ENCODE measurements around the gene SOWAHB. TPM values are rescaled to one million over a fixed set of nuclear protein-coding genes. Genes with fewer than 3 reads are reported as not detected.

The SOWAHB gene
- total and polyA plus RNA-seq, 4 donors: 2.5 to 30.5 (median 10.1) TPM

DNA sequence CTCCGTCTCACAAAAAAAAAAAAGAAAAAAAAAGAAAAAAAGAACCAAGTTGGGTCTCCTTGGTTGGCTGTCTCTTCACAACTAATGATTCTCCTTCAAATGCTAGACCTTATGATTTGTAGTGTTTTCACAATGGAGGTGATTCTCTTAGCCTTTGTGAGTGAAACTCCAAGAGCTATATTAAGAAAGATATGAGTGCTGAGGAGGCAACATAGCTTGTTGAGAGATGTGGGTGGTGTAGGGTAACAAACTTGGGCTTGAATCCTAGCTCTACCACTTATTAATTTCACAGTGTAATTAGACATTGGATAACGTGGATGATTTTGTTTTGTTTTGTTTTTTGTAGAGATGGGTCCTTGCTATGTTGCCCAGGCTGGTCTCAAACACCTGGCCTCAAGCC is 41.2 kb upstream of the SOWAHB start:
- TF ChIP-seq, protein P1, sequence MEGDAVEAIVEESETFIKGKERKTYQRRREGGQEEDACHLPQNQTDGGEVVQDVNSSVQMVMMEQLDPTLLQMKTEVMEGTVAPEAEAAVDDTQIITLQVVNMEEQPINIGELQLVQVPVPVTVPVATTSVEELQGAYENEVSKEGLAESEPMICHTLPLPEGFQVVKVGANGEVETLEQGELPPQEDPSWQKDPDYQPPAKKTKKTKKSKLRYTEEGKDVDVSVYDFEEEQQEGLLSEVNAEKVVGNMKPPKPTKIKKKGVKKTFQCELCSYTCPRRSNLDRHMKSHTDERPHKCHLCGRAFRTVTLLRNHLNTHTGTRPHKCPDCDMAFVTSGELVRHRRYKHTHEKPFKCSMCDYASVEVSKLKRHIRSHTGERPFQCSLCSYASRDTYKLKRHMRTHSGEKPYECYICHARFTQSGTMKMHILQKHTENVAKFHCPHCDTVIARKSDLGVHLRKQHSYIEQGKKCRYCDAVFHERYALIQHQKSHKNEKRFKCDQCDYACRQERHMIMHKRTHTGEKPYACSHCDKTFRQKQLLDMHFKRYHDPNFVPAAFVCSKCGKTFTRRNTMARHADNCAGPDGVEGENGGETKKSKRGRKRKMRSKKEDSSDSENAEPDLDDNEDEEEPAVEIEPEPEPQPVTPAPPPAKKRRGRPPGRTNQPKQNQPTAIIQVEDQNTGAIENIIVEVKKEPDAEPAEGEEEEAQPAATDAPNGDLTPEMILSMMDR (IDR thresholded peaks at IDR 0.05; ENCODE audit: low read depth, low read length, missing input control): no peak
- no peak for TF ChIP-seq ZBTB33 (IDR thresholded peaks at IDR 0.05)
- 90% methylated on average over 2 of the region's 2 CpGs for WGBS
- Histone ChIP-seq H3K4me3 (ENCODE audit: low read depth in 1 of 3, low read length in 3 of 3) (no peak overlapping the region), H3K36me3 (ENCODE audit: control insufficient read depth in 4 of 4, insufficient read depth in 3 of 4, low read depth in 1 of 4, low read length in 3 of 4) (no peaks in the 10 kb centered on the region), H3K27me3 (ENCODE audit: control insufficient read depth in 4 of 4, insufficient read depth in 4 of 4, low read length in 3 of 4) (no peaks in the 10 kb centered on the region), H3K9ac (ENCODE audit: low read depth in 1 of 2, low read length in 2 of 2) (no peak overlapping the region), H3K4me1 (ENCODE audit: control insufficient read depth in 4 of 4, insufficient read depth in 4 of 4, low read length in 3 of 4) (no peaks in the 10 kb centered on the region), H3K9me3 (ENCODE audit: control insufficient read depth in 4 of 4, low read length in 3 of 4) (peaks cover 0 to 2% (median 0%) of the 10 kb centered on the region in 4 donors), H3K27ac (ENCODE audit: low read depth in 1 of 2, low read length in 2 of 2) (no peak overlapping the region)
- no peak for DNase-seq (ENCODE audit: low spot score)

GRCh38 chr4:76931576-76932276 is 33.8 kb upstream of the SOWAHB start:
- TF ChIP-seq GABPA (IDR thresholded peaks at IDR 0.05 in 1 of 2, conservative IDR thresholded peaks at IDR 0.05 in 1 of 2) (peak in 1 of 2 donors; percentile 35), RAD21 (IDR thresholded peaks at IDR 0.05) (peak; percentile 54 to 67), RXRA (IDR thresholded peaks at IDR 0.05) (peak; percentile 61 to 88), SP1 (IDR thresholded peaks at IDR 0.05) (peak; percentile 89), HNF4A (conservative IDR thresholded peaks at IDR 0.05) (peak; percentile 89 to 90), YY1 (IDR thresholded peaks at IDR 0.05) (peak; percentile 75), HNF4G (IDR thresholded peaks at IDR 0.05) (peak; percentile 66), JUND (IDR thresholded peaks at IDR 0.05) (peak in 1 of 2 donors; percentile 52), ZBTB33 (IDR thresholded peaks at IDR 0.05) (peak; percentile 78), NR2F2 (IDR thresholded peaks at IDR 0.05) (peak; percentile 97), FOXA1 (IDR thresholded peaks at IDR 0.05) (peak; percentile 83), EGR1 (IDR thresholded peaks at IDR 0.05; ENCODE audit: low read depth in 2 of 2) (no peak), REST (IDR thresholded peaks at IDR 0.05) (no peak), TAF1 (conservative IDR thresholded peaks at IDR 0.05) (no peak), FOXA2 (IDR thresholded peaks at IDR 0.05) (peak; percentile 92)
- TF ChIP-seq, protein P1 (IDR thresholded peaks at IDR 0.05; ENCODE audit: low read depth, low read length, missing input control): no peak
- TF ChIP-seq, protein P2, sequence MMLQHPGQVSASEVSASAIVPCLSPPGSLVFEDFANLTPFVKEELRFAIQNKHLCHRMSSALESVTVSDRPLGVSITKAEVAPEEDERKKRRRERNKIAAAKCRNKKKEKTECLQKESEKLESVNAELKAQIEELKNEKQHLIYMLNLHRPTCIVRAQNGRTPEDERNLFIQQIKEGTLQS (IDR thresholded peaks at IDR 0.05): no peak
- TF ChIP-seq, protein P3, sequence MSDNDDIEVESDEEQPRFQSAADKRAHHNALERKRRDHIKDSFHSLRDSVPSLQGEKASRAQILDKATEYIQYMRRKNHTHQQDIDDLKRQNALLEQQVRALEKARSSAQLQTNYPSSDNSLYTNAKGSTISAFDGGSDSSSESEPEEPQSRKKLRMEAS (IDR thresholded peaks at IDR 0.05): peak; percentile 66
- H3K9ac ChIP-seq (ENCODE audit: low read depth in 1 of 2, low read length in 2 of 2): no peak overlapping the region
- H3K4me1 ChIP-seq (ENCODE audit: control insufficient read depth in 4 of 4, insufficient read depth in 4 of 4, low read length in 3 of 4): peaks cover 3 to 12% (median 10%) of the 10 kb centered on the region in 4 donors
- no peak for DNase-seq (ENCODE audit: low spot score)
- peaks cover 0 to 2% (median 0%) of the 10 kb centered on the region in 4 donors for H3K9me3 ChIP-seq (ENCODE audit: control insufficient read depth in 4 of 4, low read length in 3 of 4)
- no peaks in the 10 kb centered on the region for H3K27me3 ChIP-seq (ENCODE audit: control insufficient read depth in 4 of 4, insufficient read depth in 4 of 4, low read length in 3 of 4)
- no peaks in the 10 kb centered on the region for H3K36me3 ChIP-seq (ENCODE audit: control insufficient read depth in 4 of 4, insufficient read depth in 3 of 4, low read depth in 1 of 4, low read length in 3 of 4)
- H3K27ac ChIP-seq (ENCODE audit: low read depth in 1 of 2, low read length in 2 of 2): peak overlapping the region; percentile 38 to 54
- H3K4me3 ChIP-seq (ENCODE audit: low read depth in 1 of 3, low read length in 3 of 3): no peak overlapping the region
- WGBS: 36% methylated on average over 7 of the region's 7 CpGs
